ENCODE data around the gene DOCK8.

DOCK8 gene

GRCh38 chr9:511861-512260, 297.2 kb downstream of the DOCK8 start:
- no peak for FAIRE-seq

- FAIRE-seq: no peak
These were observed 298.0 kb downstream of the DOCK8 start for GRCh38 chr9:512555-513272.
